KG1 (cell line): ENCODE results near the gene FARP1.

Experiments
- DNase-seq: peaks from one replicate; lab custom pipeline; 2025; lab: John Stamatoyannopoulos, UW

The FARP1 gene

GRCh38 chr13:98284679-98285078, 141.8 kb downstream of the FARP1 start:
- no peak for DNase-seq

GRCh38 chr13:98285317-98285716, 142.4 kb downstream of the FARP1 start:
- no peak for DNase-seq

GRCh38 chr13:98285852-98286594, 143.1 kb downstream of the FARP1 start:
- no peak for DNase-seq

- DNase-seq, result no peak
Observed at GRCh38 chr13:98286799-98287198, 143.9 kb downstream of the FARP1 start.

- no peak for DNase-seq
Observed at GRCh38 chr13:98288211-98288610, 145.3 kb downstream of the FARP1 start.

- DNase-seq, result no peak
Observed at GRCh38 chr13:98289339-98289945, 146.5 kb downstream of the FARP1 start.

- no peak for DNase-seq
Observed at GRCh38 chr13:98290261-98290660, 147.4 kb downstream of the FARP1 start.

GRCh38 chr13:98291658-98292057, 148.8 kb downstream of the FARP1 start:
- no peak for DNase-seq

- no peak for DNase-seq
Observed at GRCh38 chr13:98293103-98293502, 150.2 kb downstream of the FARP1 start.

GRCh38 chr13:98293570-98294142, 150.8 kb downstream of the FARP1 start:
- DNase-seq, result no peak

- DNase-seq, result no peak
Observed at GRCh38 chr13:98295371-98295770, 152.5 kb downstream of the FARP1 start.

- no peak for DNase-seq
Observed at GRCh38 chr13:98297051-98297450, 154.2 kb downstream of the FARP1 start.

GRCh38 chr13:98297745-98298144, 154.9 kb downstream of the FARP1 start:
- DNase-seq, result no peak

- no peak for DNase-seq
Observed at GRCh38 chr13:98298599-98298998, 155.7 kb downstream of the FARP1 start.

- no peak for DNase-seq
Observed at GRCh38 chr13:98299235-98299965, 156.5 kb downstream of the FARP1 start.

GRCh38 chr13:98299966-98300350, 157.1 kb downstream of the FARP1 start:
- DNase-seq, result no peak

- no peak for DNase-seq
Observed at GRCh38 chr13:98300956-98301641, 158.2 kb downstream of the FARP1 start.

- no peak for DNase-seq
Observed at GRCh38 chr13:98301721-98302120, 158.8 kb downstream of the FARP1 start.

- no peak for DNase-seq
Observed at GRCh38 chr13:98303858-98304257, 161.0 kb downstream of the FARP1 start.

- DNase-seq, result no peak
Observed at GRCh38 chr13:98305670-98306069, 162.8 kb downstream of the FARP1 start.

GRCh38 chr13:98307463-98308085, 164.7 kb downstream of the FARP1 start:
- DNase-seq, result no peak
